Caco-2 (cell line): Measurements from ENCODE around the gene DKKL1. TPM values are rescaled to one million over a fixed set of nuclear protein-coding genes. Genes with fewer than 3 reads are reported as not detected.
A peak's percentile ranks its signal among the peaks of the same experiment; 100 is the strongest.

Experiments used
- BruUV-seq: library from RNA; stranded (reverse); fragments of 400-500 nt; replicated peaks from 2 replicates; lab custom pipeline; 2021; lab: Mats Ljungman, UMichigan
- CTCF ChIA-PET: fragments of 300-600 bp; sonication (Branson Sonifier 250); formaldehyde crosslinking; loops from one replicate; lab custom pipeline; 2022; ENCODE audit warnings: antibody characterized with exemption; lab: Charles Lee
- POLR2A ChIA-PET: fragments of 300-600 bp; sonication (Branson Sonifier 250); formaldehyde crosslinking; loops from one replicate; lab custom pipeline; 2022; ENCODE audit warnings: antibody characterized with exemption; lab: Charles Lee
- DNase-seq, 2 experiments: peaks; one replicate each; pipeline versions ENCODE4 v3.0.0 to v3.0.0-alpha.2; 2020 to 2022
- H3K27me3 ChIP-seq: replicated peaks from 2 replicates; pipeline ENCODE4 v1.6.0; 2011; ENCODE audit warnings: low read length; ENCODE audit not compliant: control insufficient read depth, insufficient read depth
- H3K36me3 ChIP-seq: 2 replicates; pipeline ENCODE4 v1.5.1; 2011; ENCODE audit warnings: low read length; ENCODE audit not compliant: control insufficient read depth, insufficient read depth
- H3K4me1 ChIP-seq: fragments of 250-450 bp; sonication (Bioruptor Pico); 2 replicates; pipeline ENCODE4 v1.5.1; 2020; ENCODE audit warnings: mild to moderate bottlenecking
- H3K4me3 ChIP-seq: 2 replicates; pipeline ENCODE4 v1.5.1; 2011; ENCODE audit warnings: low read depth, mild to moderate bottlenecking, control low read depth, low read length
- H3K9me3 ChIP-seq: fragments of 250-450 bp; sonication (Bioruptor Pico); 2 replicates; pipeline ENCODE4 v1.5.1; 2020; ENCODE audit warnings: mild to moderate bottlenecking, moderate library complexity
- H3K27ac Mint-ChIP-seq: one replicate; pipeline ENCODE4 v1.8.0; 2022; ENCODE audit warnings: mixed read lengths; ENCODE audit not compliant: unreplicated experiment
- H3K27me3 Mint-ChIP-seq: one replicate; pipeline ENCODE4 v1.8.0; 2022; ENCODE audit warnings: mixed read lengths; ENCODE audit not compliant: insufficient read depth, unreplicated experiment
- H3K36me3 Mint-ChIP-seq: one replicate; pipeline ENCODE4 v1.8.0; 2022; ENCODE audit warnings: mild to moderate bottlenecking, mixed read lengths; ENCODE audit not compliant: insufficient read depth, unreplicated experiment
- H3K4me1 Mint-ChIP-seq: one replicate; pipeline ENCODE4 v1.8.0; 2022; ENCODE audit warnings: low read depth, mixed read lengths; ENCODE audit not compliant: unreplicated experiment
- H3K4me3 Mint-ChIP-seq: one replicate; pipeline ENCODE4 v1.8.0; 2022; ENCODE audit warnings: mild to moderate bottlenecking, moderate library complexity, mixed read lengths; ENCODE audit not compliant: unreplicated experiment
- H3K9me3 Mint-ChIP-seq: one replicate; pipeline ENCODE4 v1.8.0; 2022; ENCODE audit warnings: mixed read lengths; ENCODE audit not compliant: unreplicated experiment
- intact Hi-C: fragments of 100-400 bp; cut with micrococcal nuclease; formaldehyde crosslinking; loops from one replicate; pipeline ENCODE4 v1.10.0; 2022; ENCODE audit not compliant: unreplicated experiment
- total RNA-seq: library from RNA; stranded (reverse); gene quantifications from 2 replicates; pipeline ENCODE4 v1.2.3, GENCODE V29; 2022
- TF ChIP-seq, protein P1 (sequence below), 2 experiments: fragments of 200-600 bp in 1 of 2; IDR thresholded peaks; 1 replicate in 1 of 2; 2 replicates in 1 of 2; pipeline versions ENCODE4 v1.5.1 to v1.8.0; 2011 to 2022; ENCODE audit warnings: antibody characterized with exemption in 1 of 2, control low read depth in 1 of 2, inconsistent platforms in 1 of 2, low read depth in 1 of 2, low read length in 1 of 2, mild to moderate bottlenecking in 1 of 2, moderate library complexity in 1 of 2; ENCODE audit not compliant: insufficient read depth in 1 of 2, severe bottlenecking in 1 of 2, unreplicated experiment in 1 of 2

Gene DKKL1
- total RNA-seq, 1 experiment from 2014 or later = not detected

DNA sequence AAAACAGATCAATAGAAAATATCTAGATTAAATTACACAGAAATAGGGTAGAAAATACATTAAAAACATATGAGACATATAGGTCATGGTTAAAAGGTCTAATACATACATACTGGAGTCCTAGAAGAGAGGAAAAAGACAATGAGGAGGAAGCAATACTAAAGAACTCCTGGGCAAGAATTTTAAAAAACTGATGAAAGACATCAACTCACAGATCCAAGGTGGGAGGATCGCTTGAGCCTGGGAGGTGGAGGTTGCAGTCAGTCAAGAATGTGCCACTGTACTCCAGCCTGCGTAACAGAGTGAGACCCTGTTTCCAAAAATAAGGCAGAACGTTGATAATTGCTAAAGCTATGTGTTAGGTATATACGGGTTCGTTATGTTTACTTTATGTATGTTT lies 19.0 kb downstream of the DKKL1 start:
- DNase-seq = no peak
- H3K4me3 Mint-ChIP-seq = no peak overlapping the region
- no peaks in the 10 kb centered on the region for H3K4me1 Mint-ChIP-seq
- no TSS peak for BruUV-seq
- TF ChIP-seq, protein P1, sequence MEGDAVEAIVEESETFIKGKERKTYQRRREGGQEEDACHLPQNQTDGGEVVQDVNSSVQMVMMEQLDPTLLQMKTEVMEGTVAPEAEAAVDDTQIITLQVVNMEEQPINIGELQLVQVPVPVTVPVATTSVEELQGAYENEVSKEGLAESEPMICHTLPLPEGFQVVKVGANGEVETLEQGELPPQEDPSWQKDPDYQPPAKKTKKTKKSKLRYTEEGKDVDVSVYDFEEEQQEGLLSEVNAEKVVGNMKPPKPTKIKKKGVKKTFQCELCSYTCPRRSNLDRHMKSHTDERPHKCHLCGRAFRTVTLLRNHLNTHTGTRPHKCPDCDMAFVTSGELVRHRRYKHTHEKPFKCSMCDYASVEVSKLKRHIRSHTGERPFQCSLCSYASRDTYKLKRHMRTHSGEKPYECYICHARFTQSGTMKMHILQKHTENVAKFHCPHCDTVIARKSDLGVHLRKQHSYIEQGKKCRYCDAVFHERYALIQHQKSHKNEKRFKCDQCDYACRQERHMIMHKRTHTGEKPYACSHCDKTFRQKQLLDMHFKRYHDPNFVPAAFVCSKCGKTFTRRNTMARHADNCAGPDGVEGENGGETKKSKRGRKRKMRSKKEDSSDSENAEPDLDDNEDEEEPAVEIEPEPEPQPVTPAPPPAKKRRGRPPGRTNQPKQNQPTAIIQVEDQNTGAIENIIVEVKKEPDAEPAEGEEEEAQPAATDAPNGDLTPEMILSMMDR (IDR thresholded peaks at IDR 0.05; ENCODE audit: insufficient read depth in 1 of 2, low read depth in 1 of 2, low read length in 1 of 2, severe bottlenecking in 1 of 2, unreplicated experiment in 1 of 2) = no peak
- Histone ChIP-seq H3K4me1 (no peaks in the 10 kb centered on the region), H3K9me3 (peaks cover 17% of the 10 kb centered on the region; the same call in 1 of the 2 replicates), H3K27me3 (no peaks in the 10 kb centered on the region), H3K4me3 (no peak overlapping the region), H3K36me3 (no peaks in the 10 kb centered on the region)
- H3K27me3 Mint-ChIP-seq = peaks cover 3% of the 10 kb centered on the region
- H3K36me3 Mint-ChIP-seq = peaks cover 6% of the 10 kb centered on the region
- ChIA-PET POLR2A (no interaction called here), CTCF (no interaction called here)
- H3K27ac Mint-ChIP-seq = no peak overlapping the region
- peaks cover 20% of the 10 kb centered on the region for H3K9me3 Mint-ChIP-seq
- intact Hi-C loops = no loop called here

DNA sequence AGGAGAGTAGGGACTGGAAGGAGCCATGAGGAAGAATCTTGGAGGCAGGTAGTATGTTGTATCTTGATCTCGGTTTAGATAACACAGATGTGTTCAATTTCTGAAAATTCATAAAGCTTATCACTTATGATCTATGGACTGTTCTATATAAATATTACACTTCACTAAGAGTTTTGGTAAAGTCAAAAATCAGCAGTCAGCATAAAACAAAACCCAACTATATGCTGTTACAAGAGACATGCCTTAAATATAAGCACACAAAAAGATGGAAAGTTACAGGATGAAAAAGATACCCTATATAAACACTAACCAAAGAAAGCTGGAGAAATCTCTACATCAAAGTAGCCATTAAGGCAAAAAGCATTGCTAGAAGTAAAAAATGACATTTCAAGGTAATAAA lies 19.9 kb downstream of the DKKL1 start:
- Mint-ChIP-seq H3K27me3 (peaks cover 3% of the 10 kb centered on the region), H3K27ac (no peak overlapping the region), H3K4me1 (no peaks in the 10 kb centered on the region), H3K4me3 (no peak overlapping the region), H3K36me3 (peaks cover 7% of the 10 kb centered on the region), H3K9me3 (peaks cover 20% of the 10 kb centered on the region)
- CTCF ChIA-PET = no interaction called here
- TF ChIP-seq, protein P1 (IDR thresholded peaks at IDR 0.05; ENCODE audit: insufficient read depth in 1 of 2, low read depth in 1 of 2, low read length in 1 of 2, severe bottlenecking in 1 of 2, unreplicated experiment in 1 of 2) = no peak
- no peak for DNase-seq
- peaks cover 17% of the 10 kb centered on the region; the same call in 1 of the 2 replicates for H3K9me3 ChIP-seq
- intact Hi-C loops = no loop called here
- no peaks in the 10 kb centered on the region for H3K4me1 ChIP-seq
- H3K27me3 ChIP-seq = no peaks in the 10 kb centered on the region
- no TSS peak for BruUV-seq
- POLR2A ChIA-PET = no interaction called here
- no peak overlapping the region for H3K4me3 ChIP-seq
- no peaks in the 10 kb centered on the region for H3K36me3 ChIP-seq

DNA sequence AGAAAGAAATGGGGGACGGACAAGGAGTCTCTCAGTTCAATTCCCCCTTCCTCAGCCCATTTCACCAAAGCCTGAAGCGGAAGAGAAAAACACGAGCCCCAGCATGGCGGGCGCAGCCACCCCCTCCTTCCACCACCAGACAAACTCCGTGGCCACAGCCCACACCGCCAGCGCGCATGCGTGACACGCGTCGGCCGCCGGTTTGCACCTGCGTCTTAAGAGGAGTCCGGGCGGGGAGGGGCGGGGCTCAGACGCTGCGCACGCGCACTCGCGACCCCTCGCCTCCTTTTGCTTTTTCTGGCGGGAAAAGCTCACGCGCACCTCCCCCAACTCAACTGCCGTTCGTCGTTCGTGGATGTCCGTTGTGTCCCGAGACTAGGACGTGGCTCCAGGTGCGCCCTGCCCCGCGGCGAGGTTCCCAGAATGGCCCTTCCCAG lies 24.3 kb downstream of the DKKL1 start, which contains the start of gene KASH5:
TSS of gene KASH5 (plus strand) at position 314 of the 437 bp plus-strand sequence. CDS start 2,635 bp downstream, outside the sequence.
- peaks cover 12% of the 10 kb centered on the region for H3K4me1 Mint-ChIP-seq
- TF ChIP-seq, protein P1 (IDR thresholded peaks at IDR 0.05; ENCODE audit: insufficient read depth in 1 of 2, low read depth in 1 of 2, low read length in 1 of 2, severe bottlenecking in 1 of 2, unreplicated experiment in 1 of 2) = no peak
- Histone ChIP-seq H3K4me1 (no peaks in the 10 kb centered on the region), H3K9me3 (0 out of 2 replicates have a peak, but pooled peaks cover 2% of the 10 kb centered on the region), H3K27me3 (no peaks in the 10 kb centered on the region), H3K36me3 (no peaks in the 10 kb centered on the region), H3K4me3 (peak within 1 kb of the TSS; percentile 39)
- DNase-seq = peak; percentile 81 to 90
- BruUV-seq = no TSS peak
- CTCF ChIA-PET = interaction anchor here (1.0 to 1.1 kb wide), 2 partner anchors 24 to 55 kb away, joined by 3 to 6 read pairs; partner anchors contain the start of gene DKKL1
- peak within 1 kb of the TSS; percentile 63 for H3K27ac Mint-ChIP-seq
- POLR2A ChIA-PET = interaction anchor here (0.6 kb wide), 1 partner anchor 18 kb away, joined by 3 read pairs; no protein-coding TSS in a partner anchor
- H3K4me3 Mint-ChIP-seq = peak within 1 kb of the TSS; percentile 69
- H3K36me3 Mint-ChIP-seq = peaks cover 7% of the 10 kb centered on the region
- intact Hi-C loops = no loop called here
- H3K9me3 Mint-ChIP-seq = peaks cover under 1% of the 10 kb centered on the region
- peaks cover 7% of the 10 kb centered on the region for H3K27me3 Mint-ChIP-seq
